ENCODE data around the gene FAM216A. TPM values are rescaled to one million over a fixed set of nuclear protein-coding genes. Genes with fewer than 3 reads are reported as not detected.
A peak's percentile ranks its signal among the peaks of the same experiment; 100 is the strongest.

Gene FAM216A
- total and polyA plus RNA-seq, 9 of the 15 experiments (the other 6 are each of a cell fraction or from before 2014, with no cell fraction given): 17.2 to 96.9 (median 48.5) TPM

GRCh38 chr12:110501752-110502738, 33.4 kb downstream of the FAM216A start, which contains the start of the genes RAD9B and VPS29 (continued):
- TF ChIP-seq, protein P1, sequence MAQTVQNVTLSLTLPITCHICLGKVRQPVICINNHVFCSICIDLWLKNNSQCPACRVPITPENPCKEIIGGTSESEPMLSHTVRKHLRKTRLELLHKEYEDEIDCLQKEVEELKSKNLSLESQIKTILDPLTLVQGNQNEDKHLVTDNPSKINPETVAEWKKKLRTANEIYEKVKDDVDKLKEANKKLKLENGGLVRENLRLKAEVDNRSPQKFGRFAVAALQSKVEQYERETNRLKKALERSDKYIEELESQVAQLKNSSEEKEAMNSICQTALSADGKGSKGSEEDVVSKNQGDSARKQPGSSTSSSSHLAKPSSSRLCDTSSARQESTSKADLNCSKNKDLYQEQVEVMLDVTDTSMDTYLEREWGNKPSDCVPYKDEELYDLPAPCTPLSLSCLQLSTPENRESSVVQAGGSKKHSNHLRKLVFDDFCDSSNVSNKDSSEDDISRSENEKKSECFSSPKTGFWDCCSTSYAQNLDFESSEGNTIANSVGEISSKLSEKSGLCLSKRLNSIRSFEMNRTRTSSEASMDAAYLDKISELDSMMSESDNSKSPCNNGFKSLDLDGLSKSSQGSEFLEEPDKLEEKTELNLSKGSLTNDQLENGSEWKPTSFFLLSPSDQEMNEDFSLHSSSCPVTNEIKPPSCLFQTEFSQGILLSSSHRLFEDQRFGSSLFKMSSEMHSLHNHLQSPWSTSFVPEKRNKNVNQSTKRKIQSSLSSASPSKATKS (CRISPR knock-in tag; IDR thresholded peaks at IDR 0.05): no peak
- TF ChIP-seq TRIM28 (IDR thresholded peaks at IDR 0.05) (no peak), ZNF121 (CRISPR knock-in tag; conservative IDR thresholded peaks at IDR 0.05) (no peak; the same call in 1 of the 2 replicates), ZFX (CRISPR knock-in tag; IDR thresholded peaks at IDR 0.05) (peak; percentile 98), ZBTB8A (IDR thresholded peaks at IDR 0.05; ENCODE audit: partially characterized antibody) (no peak), NFE2 (IDR thresholded peaks at IDR 0.05; ENCODE audit: low read depth) (peak; percentile 38), ZNF274 (IDR thresholded peaks at IDR 0.05; ENCODE audit: borderline replicate concordance, low read depth, low read length) (no peak), THAP7 (CRISPR knock-in tag; IDR thresholded peaks at IDR 0.05) (no peak), ZNF318 (IDR thresholded peaks at IDR 0.05; ENCODE audit: borderline replicate concordance in 1 of 2, low read depth in 1 of 2) (peak in 1 of 2 experiments; percentile 42; a peak in 1 of 4 replicates), PATZ1 (CRISPR knock-in tag; IDR thresholded peaks at IDR 0.05; ENCODE audit: borderline replicate concordance) (no peak)
- TF ChIP-seq, protein P2, sequence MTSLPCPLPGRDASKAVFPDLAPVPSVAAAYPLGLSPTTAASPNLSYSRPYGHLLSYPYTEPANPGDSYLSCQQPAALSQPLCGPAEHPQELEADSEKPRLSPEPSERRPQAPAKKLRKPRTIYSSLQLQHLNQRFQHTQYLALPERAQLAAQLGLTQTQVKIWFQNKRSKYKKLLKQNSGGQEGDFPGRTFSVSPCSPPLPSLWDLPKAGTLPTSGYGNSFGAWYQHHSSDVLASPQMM (CRISPR knock-in tag; IDR thresholded peaks at IDR 0.05): no peak

Measured in K562 (cell line).